ENCODE results near the gene IMPDH2. TPM values are rescaled to one million over a fixed set of nuclear protein-coding genes. Genes with fewer than 3 reads are reported as not detected.

IMPDH2 gene
- total and polyA plus RNA-seq, 2 of the 8 experiments (the other 6 are each of a cell fraction or from before 2014, with no cell fraction given) = 374 to 409 TPM

DNA sequence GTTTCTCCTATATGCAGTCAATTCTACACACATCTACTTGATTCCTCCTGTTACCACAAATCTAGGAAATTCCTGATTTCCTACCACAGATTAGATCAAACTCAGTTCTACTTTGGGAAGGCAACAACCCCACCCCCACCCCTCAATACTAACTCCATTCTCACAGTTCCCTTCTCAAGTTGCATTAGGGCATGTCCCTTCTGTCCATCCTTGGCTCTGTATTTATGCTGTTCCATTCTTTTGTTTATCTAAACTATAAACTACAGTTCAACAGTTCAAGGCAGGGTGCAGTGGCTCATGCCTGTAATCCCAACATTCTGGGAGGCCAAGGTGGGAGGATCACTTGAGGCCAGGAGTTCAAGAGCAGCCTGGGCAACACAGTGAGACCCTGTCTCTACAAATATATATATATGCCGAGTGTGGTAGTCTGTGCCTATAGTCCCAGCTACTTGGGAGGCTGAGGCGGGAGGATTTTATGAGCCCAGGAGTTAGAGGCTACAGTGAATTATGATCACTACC is 25.2 kb upstream of the IMPDH2 start:
- Histone ChIP-seq H3K23ac (ENCODE audit: insufficient read length) (no peak overlapping the region), H4K91ac (replicated peaks; ENCODE audit: insufficient read length, low read length) (no peak overlapping the region), H3K18ac (ENCODE audit: extremely low read depth, low read length) (no peak overlapping the region), H2BK15ac (ENCODE audit: low read length) (no peak overlapping the region), H3K79me1 (ENCODE audit: low read depth, low read length) (peaks cover 12% of the 10 kb centered on the region), H3K27ac (ENCODE audit: low read depth, low read length) (no peak overlapping the region), H2BK12ac (ENCODE audit: low read depth, low read length) (no peak overlapping the region), H3K14ac (ENCODE audit: insufficient read length) (no peak overlapping the region), H3K9ac (replicated peaks in 1 of 4; ENCODE audit: extremely low read depth in 1 of 4, low read depth in 3 of 4, low read length in 3 of 4) (no peak overlapping the region), H4K8ac (ENCODE audit: extremely low read depth, insufficient read depth, low read length) (no peak overlapping the region), H4K20me1 (replicated peaks in 1 of 2; ENCODE audit: control insufficient read depth in 1 of 2, insufficient read depth in 2 of 2, low read length in 2 of 2) (peaks cover 0 to 11% of the 10 kb centered on the region in 2 experiments), H2BK20ac (ENCODE audit: low read length) (no peak overlapping the region), H3K4me1 (replicated peaks in 1 of 4; ENCODE audit: control insufficient read depth in 3 of 4, insufficient read depth in 4 of 4, low read length in 3 of 4) (no peaks in the 10 kb centered on the region), H2BK120ac (replicated peaks; ENCODE audit: low read depth, low read length) (no peak overlapping the region), H2BK5ac (ENCODE audit: low read depth, low read length) (no peak overlapping the region), H4K5ac (ENCODE audit: insufficient read length, low read depth, low read length) (no peak overlapping the region), H3K4ac (replicated peaks; ENCODE audit: insufficient read length, low read depth, low read length) (no peak overlapping the region), H3K79me2 (ENCODE audit: control insufficient read depth in 1 of 2, insufficient read depth in 2 of 2, low read length in 2 of 2) (peaks cover 0 to 17% of the 10 kb centered on the region in 2 experiments; a peak in 2 of 4 replicates), H2AFZ (ENCODE audit: low read length) (no peak overlapping the region), H3K4me3 (ENCODE audit: extremely low read depth in 1 of 4, insufficient read depth in 2 of 4, low read depth in 3 of 4, low read length in 4 of 4) (no peak overlapping the region), H3K23me2 (ENCODE audit: low read depth, low read length) (no peaks in the 10 kb centered on the region), H3K9me3 (ENCODE audit: insufficient read depth in 2 of 2, low read depth in 1 of 2, low read length in 1 of 2) (no peaks in the 10 kb centered on the region), H3K4me2 (ENCODE audit: insufficient read depth in 1 of 2, low read depth in 2 of 2, low read length in 2 of 2) (no peak overlapping the region), H2AK5ac (ENCODE audit: low read depth, low read length) (no peak overlapping the region), H3K56ac (replicated peaks; ENCODE audit: insufficient read length, low read depth, low read length) (no peak overlapping the region), H3K36me3 (ENCODE audit: control insufficient read depth in 2 of 4, insufficient read depth in 4 of 4, low read length in 3 of 4) (peaks cover 32 to 57% (median 46%) of the 10 kb centered on the region in 4 experiments), H3K27me3 (replicated peaks in 1 of 4; ENCODE audit: control insufficient read depth in 3 of 4, extremely low read depth in 1 of 4, insufficient read depth in 3 of 4, low read length in 3 of 4) (no peaks in the 10 kb centered on the region; a peak in 1 of 7 replicates)
- ChIA-PET CTCF (ENCODE audit: partially characterized antibody) (interaction anchor here (0.6 kb wide), 1 partner anchor 242 kb away, joined by 4 read pairs; no protein-coding TSS in a partner anchor), POLR2A (ENCODE audit: partially characterized antibody) (interaction anchor here (1.0 to 2.1 kb wide), 3 partner anchors 18 to 39 kb away, joined by 3 to 6 read pairs (median 4); partner anchors contain the start of genes NDUFAF3 and QRICH1)
- FAIRE-seq = no peak
- 87% methylated on average over 2 of the region's 2 CpGs; no CpG with 5 or more reads in 1 of the 2 experiments for WGBS, 2 experiments (ENCODE audit: extremely low coverage in 1 of 2, insufficient coverage in 1 of 2, insufficient read length in 1 of 2, insufficient replicate concordance in 2 of 2, low coverage in 1 of 2, low lambda C conversion rate in 2 of 2, missing lambda C conversion rate in 1 of 2)
- no peak for TF ChIP-seq SP4 (IDR thresholded peaks at IDR 0.05; ENCODE audit: low read length)
- no peak for TF ChIP-seq SIN3A (conservative IDR thresholded peaks at IDR 0.05 in 1 of 2, IDR thresholded peaks at IDR 0.05 in 1 of 2; ENCODE audit: low read depth in 1 of 2, low read length in 2 of 2)
- TF ChIP-seq ZNF274 (IDR thresholded peaks at IDR 0.05; ENCODE audit: borderline replicate concordance, extremely low read depth, low read length) = no peak
- DNase-seq (ENCODE audit: low read depth in 1 of 2, low spot score in 2 of 2) = no peak

Measured in H1 (cell line).